ENCODE results near the gene TUT1. TPM values are rescaled to one million over a fixed set of nuclear protein-coding genes. Genes with fewer than 3 reads are reported as not detected.
"Not testable (repeated sequence)": the region's sequence is repeated elsewhere in the genome, so short reads cannot be mapped to it uniquely, and the experiment has no call there.

TUT1 gene
- 10 to 100 TPM in 10 of 12 donors, 1 to 10 TPM in 1, not detected in 1; 7.8 to 17.4 (median 14.4) TPM for polyA plus RNA-seq (ENCODE audit: insufficient read length in 12 of 12)
- long read RNA-seq, donor 1, partial matches to known transcripts: 0 of 2 reads
- long read RNA-seq, donor 1, other reads (novel, unspliced or antisense): 0 of 2 reads
- long read RNA-seq, donor 2: 0 reads
- long read RNA-seq, donor 3, partial matches to known transcripts: 0 of 2 reads
- long read RNA-seq, donor 3, other reads (novel, unspliced or antisense): 0 of 2 reads
- long read RNA-seq, donor 4, partial matches to known transcripts: 0 of 1 reads
- long read RNA-seq, donor 4, other reads (novel, unspliced or antisense): 0 of 1 reads
- long read RNA-seq, donor 5: 0 reads
- long read RNA-seq, donor 6, partial matches to known transcripts: 0 of 1 reads
- long read RNA-seq, donor 6, other reads (novel, unspliced or antisense): 0 of 1 reads
- long read RNA-seq, donor 7: 0 reads
- long read RNA-seq, donor 8, partial matches to known transcripts: 0 of 1 reads
- long read RNA-seq, donor 8, other reads (novel, unspliced or antisense): 0 of 1 reads
- long read RNA-seq, donor 9: 0 reads
- long read RNA-seq, donor 10, partial matches to known transcripts: 0 of 3 reads
- long read RNA-seq, donor 10, other reads (novel, unspliced or antisense): 0 of 3 reads
- long read RNA-seq, donor 11, partial matches to known transcripts: 0 of 4 reads
- long read RNA-seq, donor 11, other reads (novel, unspliced or antisense): 0 of 4 reads

- DNase-seq: peak; percentile 98
Observed at GRCh38 chr11:62591448-62592145, at the start of gene TUT1. Gene TUT1 (minus strand): TSS chr11:62591523. CDS start chr11:62591485, 38 bp downstream.

GRCh38 chr11:62632492-62632891 lies 41.2 kb upstream of the TUT1 start:
- DNase-seq: no peak

GRCh38 chr11:62627713-62628112 lies 36.4 kb upstream of the TUT1 start:
- no peak for DNase-seq

GRCh38 chr11:62622476-62623089 lies 31.3 kb upstream of the TUT1 start:
- no peak for DNase-seq

GRCh38 chr11:62621567-62622470 lies 30.5 kb upstream of the TUT1 start, which contains the start of gene B3GAT3:
Gene B3GAT3 (minus strand): TSS chr11:62621986. CDS start chr11:62621947, 39 bp downstream.
- peak; percentile 94 for DNase-seq

GRCh38 chr11:62621027-62621566 lies 29.8 kb upstream of the TUT1 start:
- no peak for DNase-seq

DNA sequence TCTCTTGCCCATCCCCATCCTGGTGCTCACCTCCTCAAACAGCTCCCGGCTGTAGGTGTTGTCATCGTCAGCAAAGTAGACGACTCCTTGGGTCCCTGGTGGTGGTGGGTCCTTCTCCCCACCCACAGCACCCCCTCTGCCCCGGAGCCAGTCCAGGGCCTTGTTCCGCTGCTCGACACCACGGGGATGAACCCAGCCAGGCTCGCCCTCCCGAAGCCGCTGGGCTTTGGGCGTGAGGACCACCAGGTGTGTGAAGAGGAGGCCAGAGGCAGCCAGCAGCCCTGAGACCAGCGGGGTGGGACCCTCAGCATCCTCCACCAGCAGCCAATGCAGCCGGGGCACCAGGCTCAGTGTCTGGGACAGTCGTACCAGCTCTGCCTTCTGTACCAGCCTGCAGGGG lies 25.6 kb upstream of the TUT1 start:
- DNase-seq: not testable (repeated sequence)

DNA sequence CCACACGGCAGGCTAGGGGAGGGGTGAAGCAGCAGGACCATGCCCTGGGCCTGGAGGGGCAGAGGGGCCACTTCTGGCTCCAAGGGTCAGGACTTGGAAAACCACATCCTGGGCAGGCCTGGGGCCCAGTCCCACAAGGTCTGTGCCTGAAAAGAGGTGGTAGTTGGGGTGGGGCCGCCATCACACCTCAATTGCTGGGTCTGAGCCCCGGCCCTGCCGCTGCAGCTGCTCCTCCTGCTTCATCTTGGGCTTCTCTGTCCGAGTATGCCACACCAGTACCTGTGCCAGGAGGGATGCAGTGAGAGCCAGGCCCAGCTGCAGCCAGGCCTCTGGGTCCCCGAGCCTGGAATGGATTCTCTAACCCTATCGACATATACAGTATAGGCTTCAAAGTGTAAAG lies 24.2 kb upstream of the TUT1 start:
- no peak for DNase-seq

DNA sequence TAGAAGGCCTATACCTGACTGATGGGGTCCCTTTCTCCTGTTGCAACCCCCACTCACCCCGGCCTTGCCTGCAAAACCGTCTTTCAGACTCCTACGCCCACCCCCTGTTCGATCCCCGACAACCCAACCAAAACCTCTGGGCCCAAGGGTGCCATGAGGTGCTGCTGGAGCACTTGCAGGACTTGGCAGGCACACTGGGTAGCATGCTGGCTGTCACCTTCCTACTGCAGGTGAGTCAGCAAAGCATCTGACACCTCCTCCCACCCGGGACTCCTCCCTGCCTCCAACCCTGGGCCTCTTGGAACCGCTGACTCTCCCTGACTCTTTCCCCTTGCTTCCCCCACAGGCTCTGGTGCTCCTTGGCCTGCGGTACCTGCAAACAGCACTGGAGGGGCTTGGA lies 23.0 kb upstream of the TUT1 start:
- DNase-seq: no peak

DNA sequence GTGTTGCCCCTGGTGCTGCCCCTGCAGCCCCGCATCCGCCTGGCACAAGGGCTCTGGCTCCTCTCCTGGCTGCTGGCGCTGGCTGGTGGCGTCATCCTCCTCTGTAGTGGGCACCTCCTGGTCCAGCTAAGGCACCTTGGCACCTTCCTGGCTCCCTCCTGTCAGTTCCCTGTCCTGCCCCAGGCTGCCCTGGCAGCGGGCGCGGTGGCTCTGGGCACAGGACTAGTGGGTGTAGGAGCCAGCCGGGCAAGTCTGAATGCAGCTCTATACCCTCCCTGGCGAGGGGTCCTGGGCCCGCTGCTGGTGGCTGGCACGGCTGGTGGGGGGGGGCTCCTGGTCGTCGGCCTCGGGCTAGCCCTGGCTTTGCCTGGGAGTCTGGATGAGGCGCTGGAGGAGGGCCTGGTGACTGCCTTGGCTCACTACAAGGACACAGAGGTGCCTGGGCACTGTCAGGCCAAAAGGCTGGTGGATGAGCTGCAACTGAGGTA lies 22.0 kb upstream of the TUT1 start:
- no peak for DNase-seq

- DNase-seq: peak; percentile 87
Observed at GRCh38 chr11:62612366-62613290, 21.3 kb upstream of the TUT1 start, which contains the start of the genes EML3 and ROM1. Gene EML3 (minus strand): TSS chr11:62612775. CDS start chr11:62612457, 318 bp downstream. Gene ROM1 (plus strand): TSS chr11:62613257. CDS start chr11:62613282, 25 bp downstream.

GRCh38 chr11:62611705-62612365 lies 20.5 kb upstream of the TUT1 start:
- DNase-seq: peak; percentile 60

DNA sequence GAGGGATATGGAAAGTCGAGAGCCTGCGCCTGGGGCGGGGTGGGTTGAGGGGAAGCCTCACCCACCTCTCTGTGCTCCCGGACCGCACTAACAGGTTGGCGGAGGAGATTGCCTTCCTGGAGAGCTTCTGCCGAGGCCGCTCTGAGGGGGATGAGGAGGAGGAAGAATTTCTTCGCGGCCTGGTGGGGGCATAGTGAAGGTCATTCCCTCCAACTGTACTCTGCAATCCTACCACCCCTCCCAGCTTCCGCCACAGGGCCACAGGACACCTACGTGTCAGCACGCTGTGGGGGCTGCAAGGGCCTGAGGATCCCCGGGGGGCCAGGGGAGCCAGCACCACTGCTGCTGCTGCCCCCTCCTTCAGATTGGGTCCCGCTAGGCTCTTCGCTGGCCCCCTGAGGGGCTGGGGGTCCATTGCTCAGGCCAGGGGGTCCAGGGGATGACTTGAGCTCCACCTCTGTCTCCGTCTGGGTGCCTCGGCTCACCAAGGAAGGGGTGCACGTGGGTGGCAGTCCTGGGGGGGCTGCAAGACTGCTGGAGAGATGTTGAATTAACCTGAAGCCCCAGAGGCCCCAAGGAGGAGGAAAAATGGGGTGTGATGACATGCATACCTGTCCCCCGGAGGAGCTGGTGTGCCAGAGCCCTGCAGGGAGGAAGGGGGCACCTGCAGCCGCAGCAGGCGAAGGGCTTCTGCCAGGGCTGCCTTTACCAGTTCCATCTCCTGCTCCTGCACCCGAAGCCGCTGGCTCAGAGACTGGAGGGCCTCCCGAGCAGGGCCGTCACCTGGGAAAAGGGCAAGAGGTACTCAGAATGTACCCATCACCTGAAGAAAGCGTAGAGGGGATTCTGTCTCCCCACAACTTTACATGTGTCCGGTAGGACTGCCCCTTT lies 19.7 kb upstream of the TUT1 start:
- DNase-seq: no peak

GRCh38 chr11:62610403-62610802 lies 19.1 kb upstream of the TUT1 start:
- no peak for DNase-seq

DNA sequence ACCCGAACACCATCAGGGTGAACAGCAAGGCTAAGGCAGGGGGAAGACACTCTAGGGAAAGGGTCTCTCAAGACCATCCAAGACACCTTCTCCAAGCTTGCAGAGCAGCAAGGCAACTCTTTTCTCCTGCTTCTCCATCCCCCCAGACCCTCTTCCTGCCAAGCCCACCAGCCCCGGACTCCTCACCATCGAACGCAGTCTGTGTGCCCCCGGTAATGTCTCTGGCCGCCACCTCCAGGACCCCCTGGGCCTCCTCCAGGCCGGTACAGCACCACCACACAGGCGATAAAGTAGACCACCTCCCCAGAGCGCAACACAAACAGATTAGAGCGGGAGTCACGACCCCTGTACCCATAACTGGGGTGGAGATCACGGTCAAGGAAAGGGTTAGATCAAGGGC lies 17.5 kb upstream of the TUT1 start:
- DNase-seq: no peak

- DNase-seq: no peak
Observed at GRCh38 chr11:62607714-62608113, 16.4 kb upstream of the TUT1 start.

- no peak for DNase-seq
Observed at GRCh38 chr11:62605902-62606301, 14.6 kb upstream of the TUT1 start.

Measured in muscle of arm (tissue), 14 donors.